A204.1 (cell line): ENCODE measurements around the gene CDCP1.

Source experiments
- FAIRE-seq: peaks from 2 replicates; lab custom pipeline; 2012; peaks lifted over from hg19 to GRCh38; lab: Jason Lieb, UNC

CDCP1 gene, protein sequence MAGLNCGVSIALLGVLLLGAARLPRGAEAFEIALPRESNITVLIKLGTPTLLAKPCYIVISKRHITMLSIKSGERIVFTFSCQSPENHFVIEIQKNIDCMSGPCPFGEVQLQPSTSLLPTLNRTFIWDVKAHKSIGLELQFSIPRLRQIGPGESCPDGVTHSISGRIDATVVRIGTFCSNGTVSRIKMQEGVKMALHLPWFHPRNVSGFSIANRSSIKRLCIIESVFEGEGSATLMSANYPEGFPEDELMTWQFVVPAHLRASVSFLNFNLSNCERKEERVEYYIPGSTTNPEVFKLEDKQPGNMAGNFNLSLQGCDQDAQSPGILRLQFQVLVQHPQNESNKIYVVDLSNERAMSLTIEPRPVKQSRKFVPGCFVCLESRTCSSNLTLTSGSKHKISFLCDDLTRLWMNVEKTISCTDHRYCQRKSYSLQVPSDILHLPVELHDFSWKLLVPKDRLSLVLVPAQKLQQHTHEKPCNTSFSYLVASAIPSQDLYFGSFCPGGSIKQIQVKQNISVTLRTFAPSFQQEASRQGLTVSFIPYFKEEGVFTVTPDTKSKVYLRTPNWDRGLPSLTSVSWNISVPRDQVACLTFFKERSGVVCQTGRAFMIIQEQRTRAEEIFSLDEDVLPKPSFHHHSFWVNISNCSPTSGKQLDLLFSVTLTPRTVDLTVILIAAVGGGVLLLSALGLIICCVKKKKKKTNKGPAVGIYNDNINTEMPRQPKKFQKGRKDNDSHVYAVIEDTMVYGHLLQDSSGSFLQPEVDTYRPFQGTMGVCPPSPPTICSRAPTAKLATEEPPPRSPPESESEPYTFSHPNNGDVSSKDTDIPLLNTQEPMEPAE

DNA sequence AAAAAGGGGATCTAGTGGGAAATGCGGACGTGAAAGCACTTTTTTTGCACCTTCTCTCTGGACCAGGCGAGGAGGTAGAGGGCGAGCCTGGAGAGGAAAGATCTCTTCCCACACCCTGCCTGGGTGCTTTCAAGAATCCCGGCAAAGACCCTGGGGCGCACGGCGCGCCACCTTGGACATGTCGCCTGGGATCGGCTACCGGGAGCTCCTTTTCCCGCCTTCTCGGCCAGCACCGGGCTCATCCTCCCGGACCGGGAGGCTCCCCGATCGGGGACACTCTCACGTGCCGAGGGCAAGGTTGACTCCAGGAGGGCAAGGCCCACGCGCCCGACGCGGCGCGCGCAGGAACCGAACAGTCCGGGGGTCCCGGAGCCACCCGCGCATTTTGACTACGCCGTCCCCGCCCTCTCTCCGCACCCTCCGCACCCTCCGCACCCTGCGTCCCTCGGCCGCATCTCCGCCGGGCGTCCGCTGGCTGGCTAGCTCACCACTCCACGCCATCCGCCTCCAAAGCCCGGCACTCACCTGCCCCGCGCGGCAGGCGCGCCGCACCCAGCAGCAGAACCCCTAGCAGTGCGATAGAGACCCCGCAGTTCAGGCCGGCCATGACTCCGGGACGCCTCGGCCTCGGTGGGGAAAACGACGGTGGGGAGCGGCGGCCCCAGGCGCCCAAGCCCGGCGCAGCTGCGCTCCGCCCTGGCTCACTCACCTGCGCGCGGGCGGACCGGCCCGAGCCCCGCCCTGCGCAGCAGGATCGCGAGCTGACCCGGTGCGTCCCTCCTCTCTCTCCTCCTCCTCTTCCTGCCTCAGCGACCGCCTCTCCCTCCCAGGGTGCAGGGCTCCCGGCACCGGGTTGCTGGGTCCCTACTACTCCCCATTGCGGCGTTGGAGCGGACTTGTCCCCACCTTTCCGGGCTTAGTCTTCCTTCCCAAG, at the start of gene CDCP1:
CDCP1 (minus strand) TSS at position 698 of the 934 bp plus-strand sequence; CDS start at position 607, 91 bp downstream.
- FAIRE-seq = no peak

DNA sequence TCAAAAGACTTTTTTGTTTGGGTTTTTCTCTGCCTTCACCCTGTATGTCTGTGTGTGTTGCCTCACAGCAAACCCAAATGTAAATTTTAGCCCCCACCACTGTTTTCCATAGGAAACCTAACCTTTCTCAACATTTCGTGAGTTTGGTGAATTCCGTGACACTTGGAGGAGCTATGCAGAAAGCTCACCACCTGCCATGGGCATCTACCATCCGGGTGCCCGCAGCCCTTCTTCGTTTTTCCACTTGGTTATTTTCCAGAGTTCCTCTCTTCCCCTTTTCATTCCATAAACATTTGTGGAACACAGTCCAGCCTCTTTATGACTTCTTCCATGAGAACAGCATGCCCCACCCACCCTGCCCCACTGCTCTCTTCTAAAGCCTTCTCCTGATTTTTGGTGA, 48.6 kb upstream of the CDCP1 start:
- FAIRE-seq = no peak

DNA sequence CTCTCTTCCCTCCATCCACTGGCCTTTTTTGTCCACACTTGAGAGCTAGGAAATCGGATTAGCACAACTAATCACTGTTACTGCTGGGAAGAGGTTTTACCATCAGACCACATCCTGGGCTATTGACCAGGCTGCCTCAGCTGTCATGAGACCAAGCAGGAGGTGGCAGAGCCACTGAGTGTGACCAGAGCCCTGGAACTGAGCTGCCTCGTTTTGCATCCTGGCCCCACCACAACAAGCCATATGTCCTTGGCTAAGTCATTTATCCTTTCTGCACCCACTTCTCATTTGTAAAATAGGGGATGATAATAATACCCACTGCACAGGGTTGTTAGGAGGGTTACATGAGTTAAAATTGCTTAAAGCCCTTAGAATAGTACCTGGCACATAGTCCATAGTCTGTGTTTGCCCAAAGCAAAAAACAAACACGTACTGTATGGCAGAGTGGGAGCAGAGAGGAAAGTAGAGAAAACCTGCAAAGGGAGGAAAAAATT, 45.8 kb upstream of the CDCP1 start:
- no peak for FAIRE-seq

DNA sequence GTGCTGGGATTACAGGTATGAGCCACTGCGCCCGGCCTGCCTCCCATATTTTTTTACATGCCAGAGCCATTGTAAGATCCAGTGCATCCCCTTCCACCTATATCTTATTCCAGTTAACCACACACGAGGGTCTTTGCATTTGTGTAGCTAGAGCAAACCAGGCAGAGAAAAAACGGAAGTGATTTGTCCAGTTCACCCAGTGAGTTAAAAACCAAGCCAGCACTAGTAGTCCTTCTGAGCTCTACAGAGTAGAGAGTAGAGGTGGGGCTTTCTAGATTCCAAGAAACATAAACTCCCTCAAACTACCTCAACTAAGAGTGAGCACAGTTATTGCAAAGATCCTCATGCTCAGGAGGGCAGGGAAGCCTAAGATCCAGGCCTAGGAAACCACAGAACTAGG, 45.2 kb upstream of the CDCP1 start:
- no peak for FAIRE-seq

DNA sequence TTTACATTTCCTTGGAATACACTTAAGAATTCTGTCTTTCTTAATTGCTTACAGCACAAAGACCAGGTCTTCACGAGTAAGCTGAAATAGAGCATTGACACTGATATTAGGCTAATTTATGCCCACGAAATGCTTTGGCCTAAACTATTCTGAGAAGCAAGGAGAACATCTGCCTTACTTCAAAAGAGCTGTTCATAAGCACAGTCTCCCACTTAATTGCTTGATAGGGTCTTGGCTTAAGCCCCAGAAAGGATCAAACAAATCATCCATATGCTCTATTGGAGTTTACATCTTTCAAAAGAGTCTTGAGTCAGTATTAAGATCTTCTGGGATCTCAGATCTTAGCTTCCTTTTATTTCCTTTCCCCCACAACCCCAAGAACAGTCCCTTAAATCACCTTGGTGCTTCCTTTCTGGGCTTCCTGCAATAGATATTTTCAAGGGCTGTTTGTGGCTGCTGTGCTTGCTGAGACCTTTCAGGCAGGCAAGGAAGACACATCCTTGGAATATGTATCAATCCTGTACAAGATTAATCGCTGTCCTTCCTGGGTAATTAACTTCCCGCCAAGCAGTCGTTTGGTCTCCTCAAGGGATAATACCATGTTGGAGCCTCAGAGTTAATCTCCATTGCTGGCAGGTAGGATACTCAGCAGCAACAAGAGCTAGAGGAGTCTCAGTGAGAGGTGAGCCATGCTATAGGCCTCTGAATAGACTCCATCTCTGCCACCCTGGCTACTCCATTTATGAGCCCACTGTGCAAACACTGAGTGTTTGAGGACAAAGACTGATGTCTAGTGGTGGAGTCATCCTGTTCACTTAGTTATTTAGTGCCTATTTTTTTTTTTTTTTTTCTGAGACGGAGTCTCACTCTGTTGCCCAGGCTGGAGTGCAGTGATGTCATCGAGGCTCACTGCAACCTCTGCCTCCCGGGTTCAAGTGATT, 42.8 kb upstream of the CDCP1 start:
- FAIRE-seq = no peak

DNA sequence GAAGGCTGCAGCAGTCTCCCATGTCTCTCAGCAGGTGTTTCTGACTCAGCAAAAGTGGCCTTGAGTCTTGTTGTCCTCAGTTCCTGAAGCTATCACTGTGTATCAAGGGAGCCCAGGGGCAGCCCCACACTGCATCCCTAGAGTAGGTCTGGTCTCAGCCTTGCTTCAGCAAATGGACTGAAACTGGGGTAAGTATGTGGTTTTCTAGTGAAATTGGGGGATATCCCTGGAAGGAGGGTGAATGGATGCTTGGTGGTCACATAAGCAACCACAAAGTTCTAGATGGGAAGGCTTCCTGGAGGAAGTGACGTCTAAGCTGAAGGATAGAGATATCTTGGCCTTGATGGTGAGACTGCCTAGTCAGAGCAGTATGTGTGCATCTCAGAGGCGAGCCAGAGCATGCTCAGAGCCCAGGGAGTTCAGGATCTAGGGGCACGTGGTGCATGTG, 41.5 kb upstream of the CDCP1 start:
- no peak for FAIRE-seq

DNA sequence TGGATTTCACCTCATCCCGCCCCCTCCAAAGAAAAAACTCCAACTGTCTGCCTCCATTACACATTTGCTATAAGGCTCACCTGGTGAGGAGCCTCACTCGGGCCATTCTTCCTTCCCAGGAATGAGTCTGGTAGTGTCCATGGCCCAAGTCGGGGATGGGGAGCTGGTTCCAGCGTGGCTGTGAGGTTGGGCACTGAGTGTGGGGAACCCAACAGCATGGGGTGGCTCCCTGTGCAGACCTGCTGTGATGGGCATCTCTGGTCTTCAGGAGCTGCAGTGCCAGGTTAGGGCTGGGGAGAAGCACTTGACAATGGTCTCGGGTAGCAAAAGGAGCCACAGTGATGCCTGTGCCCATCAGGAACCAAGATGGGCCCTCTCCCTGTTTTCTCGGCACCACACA, 40.7 kb upstream of the CDCP1 start:
- no peak for FAIRE-seq

DNA sequence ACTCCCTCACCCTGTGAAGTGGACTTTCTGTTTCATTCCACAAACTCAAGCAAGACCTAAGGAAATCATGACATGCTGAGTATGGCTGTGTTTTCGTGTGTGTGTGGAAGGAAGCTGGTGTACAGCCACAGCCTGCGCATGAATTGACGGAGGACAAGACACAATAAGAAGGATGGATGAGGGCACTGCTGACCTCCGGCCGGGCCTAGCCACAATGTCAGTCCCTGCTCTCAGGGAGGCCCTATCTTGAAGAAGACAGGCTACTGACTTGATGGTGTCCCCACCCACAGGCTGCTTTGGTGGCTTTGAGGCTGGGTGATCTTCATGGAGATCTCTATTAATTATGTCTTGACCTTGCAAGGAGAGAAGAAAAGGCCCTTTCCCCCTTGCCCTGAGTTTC, 39.3 kb upstream of the CDCP1 start:
- no peak for FAIRE-seq

DNA sequence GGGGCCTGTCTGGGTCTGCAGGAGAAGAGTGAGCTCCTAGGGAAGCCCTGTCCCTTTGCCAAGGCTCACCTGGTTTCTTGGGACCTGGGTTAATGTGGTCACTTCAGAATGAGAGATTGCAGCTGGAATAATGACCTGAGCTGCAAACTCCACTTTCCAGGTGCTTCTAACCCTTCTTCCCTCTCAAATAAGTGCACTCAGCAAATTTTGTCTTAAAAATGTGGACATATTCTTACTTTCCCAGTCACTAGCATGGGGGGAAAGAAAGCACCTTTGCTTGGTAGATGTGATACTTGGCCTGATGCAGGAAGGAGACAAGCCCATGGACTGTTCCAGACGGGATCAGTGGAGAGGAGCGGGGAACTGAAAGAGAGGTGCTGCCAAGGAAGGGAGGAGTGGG, 38.9 kb upstream of the CDCP1 start:
- FAIRE-seq = no peak

DNA sequence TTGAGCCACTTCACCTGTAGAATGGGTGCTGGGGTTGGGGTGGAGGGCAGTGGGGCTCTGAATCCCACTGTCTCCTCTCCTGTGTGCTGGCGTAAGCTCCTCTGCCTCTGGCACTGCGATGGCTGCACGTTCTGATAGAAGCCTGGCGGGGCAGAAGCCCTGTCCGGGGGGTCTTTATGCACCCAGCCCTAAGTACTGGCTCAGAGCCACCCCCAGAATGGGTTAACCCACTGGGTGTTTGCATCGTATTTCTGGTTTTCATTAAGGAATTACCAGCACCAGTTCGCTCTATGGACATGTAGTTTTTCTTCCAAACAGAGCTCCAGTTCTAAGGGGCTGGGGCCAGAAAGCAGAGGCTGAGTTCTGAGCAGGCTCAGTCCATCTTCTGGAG, 37.7 kb upstream of the CDCP1 start:
- FAIRE-seq = no peak

DNA sequence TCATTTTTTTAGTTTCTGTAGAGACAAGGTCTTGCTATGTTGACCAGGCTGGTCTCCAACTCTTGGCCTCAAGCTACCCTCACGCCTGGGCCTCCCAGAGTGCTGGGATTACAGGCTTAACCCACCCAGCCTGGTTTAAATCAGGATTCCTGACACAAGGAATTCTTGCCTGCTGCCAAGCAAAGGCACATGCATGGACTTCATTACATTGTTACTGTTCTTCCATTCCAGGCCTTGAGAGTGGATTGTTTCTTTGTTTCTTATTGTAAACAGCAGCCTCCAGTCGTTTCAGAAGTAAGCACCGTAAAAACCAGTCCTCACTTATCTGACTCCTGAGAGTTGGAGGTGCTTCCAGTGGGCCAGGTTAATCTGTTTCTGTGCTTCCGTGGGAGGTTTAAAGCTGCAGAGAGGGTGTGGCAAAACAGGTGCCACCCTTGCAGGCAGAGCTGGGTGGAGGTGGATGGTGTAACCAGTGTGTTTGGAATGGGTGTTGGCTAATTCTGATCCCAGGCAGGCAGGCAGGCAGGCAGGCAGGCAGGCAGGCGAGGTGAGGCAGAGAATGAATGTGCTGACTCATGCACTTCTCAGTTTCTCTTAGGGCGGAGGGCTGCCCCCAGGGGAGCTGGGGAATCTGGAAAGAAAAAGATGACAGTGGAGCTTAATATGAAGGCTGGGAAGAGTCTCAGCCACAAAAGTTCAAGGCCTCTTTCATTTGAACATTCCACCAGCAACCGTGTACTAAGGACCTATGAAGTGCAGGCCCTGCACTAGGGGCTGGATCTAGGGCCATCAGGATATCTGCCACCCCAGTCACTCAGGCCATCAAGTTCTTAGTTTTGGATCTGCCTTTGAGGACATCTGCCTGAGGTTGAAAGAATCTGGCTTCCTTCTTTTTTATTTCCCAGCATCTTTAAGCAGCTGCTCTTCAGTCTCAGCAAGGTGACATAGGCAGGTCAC, 37.0 kb upstream of the CDCP1 start:
- FAIRE-seq = no peak

DNA sequence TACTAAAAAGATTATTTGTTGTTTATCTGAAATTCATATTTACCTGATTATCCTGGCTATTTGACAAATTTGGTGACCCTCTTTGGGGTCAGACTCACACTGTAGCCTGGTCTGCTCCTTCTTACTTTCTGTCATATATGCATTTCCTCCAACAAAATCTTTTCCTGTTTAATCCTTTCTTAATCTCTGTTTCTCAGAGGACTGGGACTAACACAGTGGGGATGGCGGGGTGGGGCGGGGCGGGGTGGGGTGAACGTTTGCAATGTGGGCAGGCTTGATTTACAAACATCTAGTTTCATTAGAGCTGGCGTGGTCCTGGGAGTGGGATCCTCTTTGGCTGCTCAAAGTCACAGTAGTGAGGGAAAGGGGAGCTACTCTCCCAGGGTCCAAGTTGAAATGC, 35.3 kb upstream of the CDCP1 start:
- FAIRE-seq = no peak

DNA sequence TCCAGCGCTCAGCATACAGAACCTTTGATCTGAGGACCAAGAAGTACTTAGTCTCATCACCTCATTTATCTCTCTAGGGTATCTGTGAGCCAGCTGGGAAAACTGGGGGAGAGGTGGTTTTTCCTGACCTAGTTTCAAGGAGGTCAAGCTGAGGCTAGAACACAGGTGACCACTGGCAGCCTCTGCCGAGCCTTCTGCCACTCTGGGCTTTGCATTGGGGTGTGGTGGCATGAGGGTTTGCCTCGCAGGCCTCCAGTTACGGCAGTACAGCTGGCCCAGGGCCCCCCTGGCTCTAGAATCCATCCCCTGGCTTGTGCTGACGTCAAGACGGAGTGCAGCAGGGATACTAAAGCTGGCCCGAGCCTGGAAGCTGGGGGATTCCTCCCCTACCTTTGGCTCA, 34.7 kb upstream of the CDCP1 start:
- no peak for FAIRE-seq

DNA sequence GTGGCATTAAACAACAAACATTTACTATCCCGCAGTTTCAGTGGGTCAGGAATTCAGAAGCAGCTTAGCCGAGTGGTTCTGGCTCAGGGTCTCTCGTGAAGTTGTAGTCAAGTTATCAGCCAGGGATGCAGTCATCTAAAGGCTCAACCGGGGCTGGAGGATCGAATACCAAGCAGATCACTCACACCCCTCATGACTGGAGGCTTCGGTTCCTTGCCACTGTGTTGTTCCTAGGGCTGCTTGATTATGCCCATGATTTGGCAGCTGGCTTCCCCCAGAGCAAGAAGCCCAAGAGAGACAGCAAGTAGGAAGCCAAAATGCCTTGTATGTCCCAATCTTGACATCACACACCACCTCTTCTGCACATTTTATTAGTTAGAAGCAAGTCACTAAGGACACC, 33.9 kb upstream of the CDCP1 start:
- no peak for FAIRE-seq

DNA sequence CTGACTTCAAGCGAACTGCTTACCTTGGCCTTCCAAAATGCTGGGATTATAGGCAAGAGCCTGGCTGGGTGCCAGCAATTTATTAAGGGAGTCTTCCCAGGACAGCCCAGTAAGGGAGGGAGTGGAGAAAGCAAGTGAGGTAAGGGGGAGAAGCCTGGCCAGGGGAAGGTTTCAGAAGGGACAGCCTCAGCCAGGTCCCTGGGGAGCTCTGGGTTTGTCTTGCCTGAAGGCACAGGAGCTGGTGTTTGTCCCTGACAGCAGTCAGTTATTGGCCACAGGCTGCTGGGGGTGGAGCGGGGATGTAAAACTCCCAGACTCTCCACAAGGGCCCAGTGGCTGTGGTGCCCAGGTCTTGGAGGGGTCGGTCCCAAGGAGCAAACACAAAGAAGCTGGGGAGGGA, 33.0 kb upstream of the CDCP1 start:
- no peak for FAIRE-seq

DNA sequence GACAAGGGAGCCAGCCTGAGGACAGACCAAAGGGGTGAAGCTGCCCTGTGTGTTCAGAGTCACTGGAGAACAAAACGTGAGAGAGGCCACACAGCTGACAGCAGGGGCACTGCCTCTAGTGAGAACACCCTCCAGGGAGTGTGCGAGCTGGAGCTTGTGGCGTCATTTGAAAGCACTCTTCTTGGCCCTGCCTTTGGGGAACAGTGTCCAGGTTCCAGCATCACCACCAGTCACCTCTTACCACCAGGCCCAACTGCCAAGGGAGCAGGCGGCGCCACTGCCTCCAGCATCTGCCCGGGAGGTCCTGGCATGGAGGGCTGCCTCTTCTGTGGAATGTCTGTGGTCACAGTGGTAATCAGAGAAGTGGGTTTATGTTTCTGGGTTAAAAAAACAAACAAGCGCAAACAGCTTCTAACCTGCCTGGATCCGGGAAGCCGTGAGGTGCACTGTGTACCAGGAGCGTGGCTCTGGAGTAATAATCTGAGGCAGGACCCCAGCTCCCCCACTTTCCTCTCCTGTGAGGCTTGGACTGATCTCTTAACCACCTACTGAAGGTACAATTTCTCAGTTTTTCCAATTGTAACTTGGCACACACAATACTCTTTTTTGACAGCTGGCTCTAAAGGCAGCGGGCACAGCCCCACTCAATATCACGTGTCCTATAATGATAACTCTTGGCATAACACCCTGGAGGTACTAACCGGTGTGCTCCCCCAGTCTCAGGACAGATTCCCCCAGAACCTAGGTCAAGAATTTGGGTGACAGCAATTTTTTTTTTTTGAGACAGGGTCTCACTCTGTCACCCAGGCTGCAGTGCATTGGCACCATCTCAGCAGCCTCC, 32.2 kb upstream of the CDCP1 start:
- no peak for FAIRE-seq

DNA sequence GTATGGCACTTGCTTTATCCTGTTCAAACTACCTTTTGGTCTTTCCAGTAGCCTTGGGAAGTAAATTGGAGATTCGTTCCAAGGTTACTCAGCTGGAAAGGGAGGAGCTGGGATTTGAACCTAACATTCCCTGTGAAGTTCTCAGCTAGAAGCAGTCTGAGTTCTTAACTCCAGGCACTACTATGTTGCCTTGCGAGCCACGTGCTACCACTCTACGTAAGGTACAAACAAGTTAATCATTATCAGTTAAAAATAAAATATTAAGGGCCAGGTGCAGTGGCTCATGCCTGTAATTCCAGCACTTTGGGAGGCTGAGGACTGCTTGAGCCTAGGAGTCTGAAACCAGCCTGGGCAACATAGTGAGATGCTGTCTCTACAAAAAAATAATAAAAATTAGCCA, 30.7 kb upstream of the CDCP1 start:
- FAIRE-seq = no peak

DNA sequence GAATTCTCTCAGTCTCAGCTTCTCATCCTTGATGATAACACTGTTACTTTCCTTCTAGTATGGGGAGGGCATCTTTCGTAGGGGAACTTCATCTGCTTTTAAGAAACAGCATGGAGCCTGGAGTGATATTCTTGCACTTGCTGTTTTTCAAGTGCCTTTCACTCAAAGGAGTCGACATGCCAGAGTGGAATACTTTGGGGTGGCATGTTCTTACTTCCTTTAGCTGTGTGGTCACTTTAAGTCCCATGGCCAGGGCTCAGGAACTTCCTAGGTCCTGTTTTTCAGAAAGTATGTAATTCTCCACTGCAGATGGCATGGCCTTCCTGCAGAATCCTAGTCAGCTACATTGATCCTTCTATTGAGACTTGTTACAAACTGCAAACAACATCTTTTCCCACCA, 28.1 kb upstream of the CDCP1 start:
- FAIRE-seq = no peak

DNA sequence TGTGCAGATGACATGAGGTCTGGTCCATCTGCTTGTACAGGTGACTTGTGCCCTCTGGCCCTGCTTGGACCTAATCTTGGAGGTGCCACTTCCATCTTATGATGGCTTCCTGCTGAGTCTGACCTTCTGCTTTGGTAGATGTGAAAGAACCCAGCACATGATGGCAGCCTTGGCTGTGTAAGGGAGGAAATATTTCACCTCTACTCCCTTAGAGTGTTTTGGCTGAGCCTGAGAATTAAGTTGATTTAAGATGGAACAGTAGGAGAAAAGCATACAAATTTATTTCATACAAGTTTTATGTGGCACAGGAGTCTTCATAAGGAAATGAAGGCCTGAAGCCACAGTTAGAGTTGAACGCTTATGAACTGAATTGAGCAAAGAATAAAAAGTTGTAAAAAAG, 27.6 kb upstream of the CDCP1 start:
- no peak for FAIRE-seq
